ENCODE results near the gene CDK2AP2. TPM values are rescaled to one million over a fixed set of nuclear protein-coding genes. Genes with fewer than 3 reads are reported as not detected.

CDK2AP2 gene
- total RNA-seq, 2 donors from 2014 or later, result 56.7 to 59.4 TPM

- peak; percentile 74 for ATAC-seq
- Histone ChIP-seq H3K36me3 (replicated peaks in 1 of 2; ENCODE audit: insufficient read depth in 1 of 2, low read depth in 2 of 2) (no peaks in the 10 kb centered on the region), H3K27ac (peak overlapping the region; percentile 68 to 93 (median 82)), H3K4me1 (peaks cover 53% of the 10 kb centered on the region), H3K27me3 (no peaks in the 10 kb centered on the region), H3K4me3 (peak overlapping the region; percentile 1 to 21), H3K9me3 (no peaks in the 10 kb centered on the region)
- no peak for TF ChIP-seq CTCF (IDR thresholded peaks at IDR 0.05)
- TF ChIP-seq POLR2A (IDR thresholded peaks at IDR 0.05), result peak; percentile 53 to 86 (median 83)
- intact Hi-C loops (cut with DNase I), result no loop called here
- WGBS, 2 donors, result 0 to 13% methylated on average over 6 to 52 of the region's 56 CpGs
- DNase-seq, result peak; percentile 93 to 95 (median 94)
Observed at GRCh38 chr11:67464411-67465188, 43.4 kb downstream of the CDK2AP2 start.

- intact Hi-C loops (cut with DNase I), result no loop called here
- DNase-seq (peak; percentile 37 to 82 (median 60)), ATAC-seq (no peak)
- no peaks in the 10 kb centered on the region for H3K27me3 ChIP-seq
- peaks cover 50% of the 10 kb centered on the region for H3K4me1 ChIP-seq
- H3K4me3 ChIP-seq, result no peak overlapping the region
- peak overlapping the region; percentile 68 to 93 (median 82) for H3K27ac ChIP-seq
- TF ChIP-seq POLR2A (IDR thresholded peaks at IDR 0.05) (no peak), CTCF (IDR thresholded peaks at IDR 0.05) (no peak)
- no peaks in the 10 kb centered on the region for H3K9me3 ChIP-seq
- no peaks in the 10 kb centered on the region for H3K36me3 ChIP-seq (replicated peaks in 1 of 2; ENCODE audit: insufficient read depth in 1 of 2, low read depth in 2 of 2)
- 80 to 95% methylated on average over 6 to 20 of the region's 20 CpGs for WGBS, 2 donors
Observed at GRCh38 chr11:67463680-67464410, 44.1 kb downstream of the CDK2AP2 start.

GRCh38 chr11:67463186-67463585, 44.8 kb downstream of the CDK2AP2 start:
- no peak for DNase-seq
- TF ChIP-seq CTCF (IDR thresholded peaks at IDR 0.05) (no peak), POLR2A (IDR thresholded peaks at IDR 0.05) (no peak)
- WGBS, 2 donors, result 69 to 70% methylated on average over 7 to 10 of the region's 10 CpGs

GRCh38 chr11:67458266-67458665, 49.7 kb downstream of the CDK2AP2 start:
- Histone ChIP-seq H3K4me3 (no peak overlapping the region), H3K27ac (no peak overlapping the region), H3K4me1 (peaks cover 1% of the 10 kb centered on the region), H3K36me3 (replicated peaks in 1 of 2; ENCODE audit: insufficient read depth in 1 of 2, low read depth in 2 of 2) (no peaks in the 10 kb centered on the region), H3K9me3 (no peaks in the 10 kb centered on the region), H3K27me3 (no peaks in the 10 kb centered on the region)
- 85 to 86% methylated on average over 19 of the region's 19 CpGs for WGBS, 2 donors
- DNase-seq (no peak), ATAC-seq (no peak)
- TF ChIP-seq POLR2A (IDR thresholded peaks at IDR 0.05) (no peak), CTCF (IDR thresholded peaks at IDR 0.05) (no peak)
- intact Hi-C loops (cut with DNase I), result no loop called here

More at GRCh38 chr11:67463186-67463585, 44.8 kb downstream of the CDK2AP2 start:
- ATAC-seq, result no peak
- Histone ChIP-seq H3K27ac (no peak overlapping the region), H3K4me3 (no peak overlapping the region), H3K4me1 (peaks cover 47% of the 10 kb centered on the region), H3K9me3 (no peaks in the 10 kb centered on the region), H3K27me3 (no peaks in the 10 kb centered on the region), H3K36me3 (replicated peaks in 1 of 2; ENCODE audit: insufficient read depth in 1 of 2, low read depth in 2 of 2) (no peaks in the 10 kb centered on the region)
- intact Hi-C loops (cut with DNase I), result no loop called here

Data from body of pancreas (tissue), 4 donors.